IPS-20b (cell line): ENCODE measurements around the gene TRIM31.

Experiments
- H3K27ac ChIP-seq: one replicate; pipeline ENCODE4 v1.5.1; 2013; ENCODE audit warnings: low read length
- H3K27me3 ChIP-seq: 2 replicates; pipeline ENCODE4 v1.6.1; 2013; ENCODE audit warnings: mild to moderate bottlenecking, low read length, inconsistent platforms; ENCODE audit not compliant: insufficient read depth
- H3K36me3 ChIP-seq: 2 replicates; pipeline ENCODE4 v1.6.1; 2013; ENCODE audit warnings: low read depth, mild to moderate bottlenecking, inconsistent platforms, low read length, moderate library complexity; ENCODE audit not compliant: insufficient read depth
- H3K4me1 ChIP-seq: 2 replicates; pipeline ENCODE4 v1.6.1; 2013; ENCODE audit warnings: mild to moderate bottlenecking, control low read depth, inconsistent platforms, low read length, moderate library complexity; ENCODE audit not compliant: insufficient read depth
- H3K4me3 ChIP-seq: 2 replicates; pipeline ENCODE4 v1.5.1; 2013; ENCODE audit warnings: mild to moderate bottlenecking, low read length, inconsistent platforms
- H3K9ac ChIP-seq: 2 replicates; pipeline ENCODE4 v1.6.1; 2013; ENCODE audit warnings: low read depth, mild to moderate bottlenecking, inconsistent platforms, low read length, moderate library complexity
- H3K9me3 ChIP-seq: 2 replicates; pipeline ENCODE4 v1.6.1; 2013; ENCODE audit warnings: mild to moderate bottlenecking, low read depth, low read length, inconsistent platforms; ENCODE audit not compliant: insufficient read depth

TRIM31 gene

GRCh38 chr6:30102414-30102969, 10.4 kb downstream of the TRIM31 start:
- peaks cover 77% of the 10 kb centered on the region for H3K27me3 ChIP-seq

GRCh38 chr6:30101444-30102413, 11.2 kb downstream of the TRIM31 start:
- Histone ChIP-seq H3K9ac (no peak overlapping the region), H3K4me1 (peaks cover 6% of the 10 kb centered on the region; the same call in 1 of the 2 replicates), H3K9me3 (no peaks in the 10 kb centered on the region), H3K27ac (no peak overlapping the region), H3K36me3 (no peaks in the 10 kb centered on the region), H3K27me3 (peaks cover 85% of the 10 kb centered on the region), H3K4me3 (peak overlapping the region; percentile 63)

More at GRCh38 chr6:30102414-30102969, 10.4 kb downstream of the TRIM31 start:
- Histone ChIP-seq H3K9me3 (no peaks in the 10 kb centered on the region), H3K9ac (no peak overlapping the region), H3K4me3 (peak overlapping the region; percentile 63), H3K27ac (no peak overlapping the region), H3K36me3 (no peaks in the 10 kb centered on the region), H3K4me1 (peaks cover 6% of the 10 kb centered on the region; the same call in 1 of the 2 replicates)

- no peaks in the 10 kb centered on the region for H3K36me3 ChIP-seq
- H3K9me3 ChIP-seq = no peaks in the 10 kb centered on the region
- no peak overlapping the region for H3K27ac ChIP-seq
- H3K9ac ChIP-seq = peak overlapping the region; percentile 1; the same call in 1 of the 2 replicates
- H3K4me3 ChIP-seq = peak overlapping the region; percentile 63
- peaks cover 89% of the 10 kb centered on the region for H3K27me3 ChIP-seq
- peaks cover 6% of the 10 kb centered on the region; the same call in 1 of the 2 replicates for H3K4me1 ChIP-seq
Observed at GRCh38 chr6:30100585-30101443, 12.1 kb downstream of the TRIM31 start.

GRCh38 chr6:30100154-30100553, 12.7 kb downstream of the TRIM31 start:
- Histone ChIP-seq H3K36me3 (no peaks in the 10 kb centered on the region), H3K9ac (no peak overlapping the region), H3K4me3 (peak overlapping the region; percentile 63), H3K9me3 (no peaks in the 10 kb centered on the region), H3K27me3 (peaks cover 88% of the 10 kb centered on the region), H3K4me1 (peaks cover 6% of the 10 kb centered on the region; the same call in 1 of the 2 replicates), H3K27ac (no peak overlapping the region)

GRCh38 chr6:30097902-30098768, 14.8 kb downstream of the TRIM31 start:
- H3K4me3 ChIP-seq = no peak overlapping the region
- H3K27me3 ChIP-seq = peaks cover 68% of the 10 kb centered on the region
- H3K9me3 ChIP-seq = no peaks in the 10 kb centered on the region

GRCh38 chr6:30096829-30097228, 16.1 kb downstream of the TRIM31 start:
- Histone ChIP-seq H3K9ac (no peak overlapping the region), H3K4me3 (no peak overlapping the region), H3K36me3 (no peaks in the 10 kb centered on the region), H3K27ac (no peak overlapping the region), H3K4me1 (peaks cover 6% of the 10 kb centered on the region; the same call in 1 of the 2 replicates), H3K27me3 (peaks cover 55% of the 10 kb centered on the region), H3K9me3 (no peaks in the 10 kb centered on the region)

More at GRCh38 chr6:30097902-30098768, 14.8 kb downstream of the TRIM31 start:
- H3K27ac ChIP-seq = no peak overlapping the region
- no peaks in the 10 kb centered on the region for H3K36me3 ChIP-seq
- H3K9ac ChIP-seq = no peak overlapping the region
- H3K4me1 ChIP-seq = peaks cover 6% of the 10 kb centered on the region; the same call in 1 of the 2 replicates

GRCh38 chr6:30093951-30094661, 18.8 kb downstream of the TRIM31 start:
- Histone ChIP-seq H3K9ac (no peak overlapping the region), H3K27ac (no peak overlapping the region), H3K9me3 (no peaks in the 10 kb centered on the region)

GRCh38 chr6:30092852-30093543, 19.9 kb downstream of the TRIM31 start:
- Histone ChIP-seq H3K9ac (no peak overlapping the region), H3K4me1 (no peaks in the 10 kb centered on the region), H3K27ac (no peak overlapping the region), H3K36me3 (no peaks in the 10 kb centered on the region), H3K27me3 (peaks cover 17% of the 10 kb centered on the region), H3K9me3 (no peaks in the 10 kb centered on the region), H3K4me3 (no peak overlapping the region)

More at GRCh38 chr6:30093951-30094661, 18.8 kb downstream of the TRIM31 start:
- Histone ChIP-seq H3K36me3 (no peaks in the 10 kb centered on the region), H3K4me1 (no peaks in the 10 kb centered on the region), H3K27me3 (peaks cover 28% of the 10 kb centered on the region), H3K4me3 (no peak overlapping the region)

- Histone ChIP-seq H3K36me3 (no peaks in the 10 kb centered on the region), H3K27me3 (peaks cover 5% of the 10 kb centered on the region; the same call in 1 of the 2 replicates), H3K9ac (no peak overlapping the region), H3K4me1 (no peaks in the 10 kb centered on the region), H3K27ac (no peak overlapping the region), H3K4me3 (no peak overlapping the region), H3K9me3 (no peaks in the 10 kb centered on the region)
Observed at GRCh38 chr6:30091577-30092381, 21.1 kb downstream of the TRIM31 start.
